Measurements from ENCODE around the gene VWA5B2.
A peak's percentile ranks its signal among the peaks of the same experiment; 100 is the strongest.

- TF ChIP-seq, protein P1, sequence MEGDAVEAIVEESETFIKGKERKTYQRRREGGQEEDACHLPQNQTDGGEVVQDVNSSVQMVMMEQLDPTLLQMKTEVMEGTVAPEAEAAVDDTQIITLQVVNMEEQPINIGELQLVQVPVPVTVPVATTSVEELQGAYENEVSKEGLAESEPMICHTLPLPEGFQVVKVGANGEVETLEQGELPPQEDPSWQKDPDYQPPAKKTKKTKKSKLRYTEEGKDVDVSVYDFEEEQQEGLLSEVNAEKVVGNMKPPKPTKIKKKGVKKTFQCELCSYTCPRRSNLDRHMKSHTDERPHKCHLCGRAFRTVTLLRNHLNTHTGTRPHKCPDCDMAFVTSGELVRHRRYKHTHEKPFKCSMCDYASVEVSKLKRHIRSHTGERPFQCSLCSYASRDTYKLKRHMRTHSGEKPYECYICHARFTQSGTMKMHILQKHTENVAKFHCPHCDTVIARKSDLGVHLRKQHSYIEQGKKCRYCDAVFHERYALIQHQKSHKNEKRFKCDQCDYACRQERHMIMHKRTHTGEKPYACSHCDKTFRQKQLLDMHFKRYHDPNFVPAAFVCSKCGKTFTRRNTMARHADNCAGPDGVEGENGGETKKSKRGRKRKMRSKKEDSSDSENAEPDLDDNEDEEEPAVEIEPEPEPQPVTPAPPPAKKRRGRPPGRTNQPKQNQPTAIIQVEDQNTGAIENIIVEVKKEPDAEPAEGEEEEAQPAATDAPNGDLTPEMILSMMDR (conservative IDR thresholded peaks at IDR 0.05 in 1 of 2, IDR thresholded peaks at IDR 0.05 in 1 of 2; ENCODE audit: low read depth in 1 of 2, low read length in 2 of 2): no peak
- peak; percentile 97 for TF ChIP-seq EZH2 (IDR thresholded peaks at IDR 0.05; ENCODE audit: low read length, missing control alignments)
Observed at GRCh38 chr3:184275381-184275701, 46.0 kb downstream of the VWA5B2 start.
